Measurements from ENCODE around the gene MRPL10. TPM values are rescaled to one million over a fixed set of nuclear protein-coding genes. Genes with fewer than 3 reads are reported as not detected.

MRPL10 gene
- total and polyA plus RNA-seq, 8 donors = 7.8 to 85.2 (median 31.4) TPM

DNA sequence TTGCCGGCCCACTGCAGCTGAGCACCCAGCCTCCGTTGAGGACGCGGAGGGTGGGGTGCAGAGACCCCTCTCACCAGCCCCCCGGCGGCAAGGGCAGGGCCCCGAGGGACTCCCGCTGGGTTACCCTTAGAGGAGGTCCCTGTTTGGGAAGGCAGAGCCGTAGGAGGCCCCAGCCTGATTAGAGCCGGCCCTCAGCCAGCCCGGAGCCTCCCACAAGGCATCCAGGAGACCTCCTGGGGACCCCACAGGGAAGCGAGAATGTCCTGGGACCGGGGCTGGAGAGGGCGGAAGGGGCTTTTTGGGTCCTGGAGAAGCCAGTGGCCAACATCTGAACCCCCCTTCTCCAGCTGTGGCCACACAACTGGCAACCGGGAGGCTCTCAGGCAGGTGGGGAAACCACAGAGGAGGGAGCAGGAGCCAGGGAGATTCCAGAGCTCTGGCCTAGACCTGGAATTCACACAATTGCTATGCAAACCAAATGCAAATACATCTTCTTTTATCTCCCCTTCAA is 41.4 kb upstream of the MRPL10 start:
- Histone ChIP-seq H3K27ac (no peak overlapping the region), H3K9me3 (no peaks in the 10 kb centered on the region)
- 18 to 34% (median 28%) methylated on average over 5 to 15 of the region's 15 CpGs for WGBS, 5 donors

DNA sequence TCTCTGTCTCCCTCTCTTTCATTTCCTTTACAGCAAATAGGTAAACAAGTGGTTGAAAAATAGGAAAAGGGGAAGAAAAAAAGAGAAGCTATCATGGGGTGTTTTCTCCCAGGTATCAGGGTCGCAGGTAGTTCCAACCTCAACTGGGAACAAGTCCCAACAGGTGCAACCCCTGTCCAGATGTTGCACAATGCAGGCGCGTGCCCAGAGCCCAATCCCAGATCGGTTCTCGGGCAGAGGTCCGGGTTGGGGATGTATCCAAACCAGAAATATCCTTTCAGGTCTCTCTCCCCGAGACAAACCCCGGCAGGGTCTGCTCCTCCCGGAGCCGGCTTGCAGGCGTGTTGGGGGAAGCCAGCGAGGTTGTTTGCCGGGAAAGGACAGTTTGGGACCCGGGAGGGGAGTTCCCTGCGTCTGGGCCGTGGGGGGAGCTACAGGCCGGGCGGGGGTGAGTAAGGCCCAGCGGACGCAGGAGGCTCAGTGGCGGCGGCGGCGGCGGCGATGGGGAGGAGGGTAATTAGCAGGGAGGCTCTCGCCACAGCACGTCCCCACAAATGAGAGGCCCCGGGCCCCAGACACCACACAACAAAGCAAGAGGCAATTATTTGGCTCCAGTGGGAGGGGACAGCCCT is 40.8 kb upstream of the MRPL10 start:
- H3K4me3 ChIP-seq = no peak overlapping the region
- no peak overlapping the region for H3K27ac ChIP-seq
- peak in 1 of 2 donors; percentile 40 for DNase-seq
- TF ChIP-seq POLR2AphosphoS5 (IDR thresholded peaks at IDR 0.05) = no peak
- WGBS, 5 donors = 15 to 31% (median 21%) methylated on average over 29 of the region's 29 CpGs
- H3K4me1 ChIP-seq = peaks cover 0 to 9% (median 4%) of the 10 kb centered on the region in 4 donors
- no peaks in the 10 kb centered on the region for H3K9me3 ChIP-seq
- intact Hi-C loops (cut with DNase I; ENCODE audit: low total_unique reads) = no loop called here
- no peaks in the 10 kb centered on the region for H3K36me3 ChIP-seq
- H3K27me3 ChIP-seq = peaks cover 13 to 98% (median 40%) of the 10 kb centered on the region in 3 donors

More for the DNA sequence above, 41.4 kb upstream of the MRPL10 start:
- Histone ChIP-seq H3K4me3 (no peak overlapping the region), H3K36me3 (no peaks in the 10 kb centered on the region), H3K4me1 (peaks cover 0 to 9% (median 4%) of the 10 kb centered on the region in 4 donors), H3K27me3 (peaks cover 13 to 98% (median 46%) of the 10 kb centered on the region in 3 donors)
- intact Hi-C loops (cut with DNase I; ENCODE audit: low total_unique reads) = no loop called here
- DNase-seq = no peak
- no peak for TF ChIP-seq POLR2AphosphoS5 (IDR thresholded peaks at IDR 0.05)
- TF ChIP-seq POLR2A (IDR thresholded peaks at IDR 0.05) = no peak
- TF ChIP-seq EP300 (IDR thresholded peaks at IDR 0.05) = no peak
- TF ChIP-seq, protein P1, sequence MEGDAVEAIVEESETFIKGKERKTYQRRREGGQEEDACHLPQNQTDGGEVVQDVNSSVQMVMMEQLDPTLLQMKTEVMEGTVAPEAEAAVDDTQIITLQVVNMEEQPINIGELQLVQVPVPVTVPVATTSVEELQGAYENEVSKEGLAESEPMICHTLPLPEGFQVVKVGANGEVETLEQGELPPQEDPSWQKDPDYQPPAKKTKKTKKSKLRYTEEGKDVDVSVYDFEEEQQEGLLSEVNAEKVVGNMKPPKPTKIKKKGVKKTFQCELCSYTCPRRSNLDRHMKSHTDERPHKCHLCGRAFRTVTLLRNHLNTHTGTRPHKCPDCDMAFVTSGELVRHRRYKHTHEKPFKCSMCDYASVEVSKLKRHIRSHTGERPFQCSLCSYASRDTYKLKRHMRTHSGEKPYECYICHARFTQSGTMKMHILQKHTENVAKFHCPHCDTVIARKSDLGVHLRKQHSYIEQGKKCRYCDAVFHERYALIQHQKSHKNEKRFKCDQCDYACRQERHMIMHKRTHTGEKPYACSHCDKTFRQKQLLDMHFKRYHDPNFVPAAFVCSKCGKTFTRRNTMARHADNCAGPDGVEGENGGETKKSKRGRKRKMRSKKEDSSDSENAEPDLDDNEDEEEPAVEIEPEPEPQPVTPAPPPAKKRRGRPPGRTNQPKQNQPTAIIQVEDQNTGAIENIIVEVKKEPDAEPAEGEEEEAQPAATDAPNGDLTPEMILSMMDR (IDR thresholded peaks at IDR 0.05) = no peak

DNA sequence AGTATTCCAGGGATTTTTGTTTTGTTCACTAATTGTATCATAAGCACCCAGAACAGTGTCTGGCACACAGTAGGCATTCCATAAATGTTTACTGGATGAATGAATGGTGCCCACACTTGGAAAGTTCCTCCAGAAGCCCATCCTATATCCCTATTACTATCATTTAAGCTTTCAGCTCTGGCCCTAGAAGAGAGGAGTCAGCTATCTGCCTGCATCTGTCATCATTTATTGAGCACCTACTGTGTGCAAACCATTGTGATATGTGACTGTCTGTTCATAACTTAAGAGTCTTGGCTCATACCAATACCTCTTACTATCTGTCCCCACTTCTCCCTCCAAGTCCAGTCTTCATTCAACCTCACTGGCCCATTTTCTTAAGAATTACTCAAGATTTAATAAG is 39.7 kb upstream of the MRPL10 start:
- no peak overlapping the region for H3K27ac ChIP-seq
- no peaks in the 10 kb centered on the region for H3K9me3 ChIP-seq
- intact Hi-C loops (cut with DNase I; ENCODE audit: low total_unique reads) = no loop called here
- TF ChIP-seq EP300 (IDR thresholded peaks at IDR 0.05) (no peak), POLR2A (IDR thresholded peaks at IDR 0.05) (no peak), POLR2AphosphoS5 (IDR thresholded peaks at IDR 0.05) (no peak)
- TF ChIP-seq, protein P1 (IDR thresholded peaks at IDR 0.05) = no peak
- H3K4me3 ChIP-seq = no peak overlapping the region
- no peak for DNase-seq
- H3K4me1 ChIP-seq = peaks cover 0 to 9% (median 4%) of the 10 kb centered on the region in 4 donors
- H3K36me3 ChIP-seq = no peaks in the 10 kb centered on the region
- peaks cover 13 to 100% (median 44%) of the 10 kb centered on the region in 3 donors for H3K27me3 ChIP-seq

DNA sequence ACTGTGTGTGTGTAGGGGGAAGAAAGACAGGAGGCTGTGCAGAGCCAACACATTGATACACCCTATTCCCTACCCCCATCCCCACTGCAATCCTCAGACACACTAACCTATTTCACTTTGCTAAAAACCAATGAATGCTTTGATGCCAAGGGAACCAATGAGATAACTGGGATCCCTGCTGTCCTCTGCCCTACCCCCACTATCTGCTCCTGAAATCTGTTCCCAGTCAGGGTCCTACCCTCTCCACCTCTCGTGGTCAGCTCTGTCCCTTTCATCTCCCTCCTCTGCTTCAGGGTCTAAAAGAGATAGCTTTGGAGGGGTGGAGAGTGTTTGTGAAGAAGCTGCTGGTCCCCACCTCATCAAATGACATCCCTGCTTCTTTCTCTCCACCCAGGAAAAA is 38.7 kb upstream of the MRPL10 start:
- TF ChIP-seq POLR2A (IDR thresholded peaks at IDR 0.05) = no peak
- TF ChIP-seq, protein P1 (IDR thresholded peaks at IDR 0.05) = no peak
- no peak for TF ChIP-seq POLR2AphosphoS5 (IDR thresholded peaks at IDR 0.05)
- no peak for TF ChIP-seq EP300 (IDR thresholded peaks at IDR 0.05)
- no peaks in the 10 kb centered on the region for H3K36me3 ChIP-seq
- peaks cover 13 to 100% (median 42%) of the 10 kb centered on the region in 3 donors for H3K27me3 ChIP-seq
- H3K4me3 ChIP-seq = no peak overlapping the region
- WGBS, 5 donors = 11 to 22% (median 19%) methylated on average over 1 of the region's 1 CpG
- intact Hi-C loops (cut with DNase I; ENCODE audit: low total_unique reads) = no loop called here
- DNase-seq = no peak
- H3K27ac ChIP-seq = no peak overlapping the region
- no peaks in the 10 kb centered on the region for H3K9me3 ChIP-seq
- H3K4me1 ChIP-seq = peaks cover 0 to 9% (median 4%) of the 10 kb centered on the region in 4 donors

DNA sequence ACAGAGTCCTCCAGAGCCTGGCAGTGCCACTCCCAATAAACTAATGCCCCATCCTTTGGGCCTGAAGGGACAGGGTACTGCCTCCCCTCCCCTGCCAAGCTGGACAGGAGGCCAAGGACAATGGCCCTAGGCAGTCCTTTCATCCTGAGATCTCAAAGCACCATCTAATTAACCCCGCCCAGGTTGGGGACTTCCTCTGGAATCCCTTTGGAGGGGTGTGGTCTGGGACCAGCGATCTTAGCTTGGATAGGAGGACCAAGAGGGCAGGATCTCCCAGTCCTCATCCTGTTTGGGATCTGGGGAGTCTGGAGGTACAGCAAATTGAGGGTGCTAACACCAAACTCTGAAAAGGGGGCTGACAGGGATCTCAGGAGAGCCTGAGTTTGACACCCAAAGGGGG is 37.8 kb upstream of the MRPL10 start:
- H3K36me3 ChIP-seq = no peaks in the 10 kb centered on the region
- peaks cover 9 to 98% (median 39%) of the 10 kb centered on the region in 3 donors for H3K27me3 ChIP-seq
- intact Hi-C loops (cut with DNase I; ENCODE audit: low total_unique reads) = no loop called here
- TF ChIP-seq POLR2AphosphoS5 (IDR thresholded peaks at IDR 0.05) (no peak), POLR2A (IDR thresholded peaks at IDR 0.05) (no peak), EP300 (IDR thresholded peaks at IDR 0.05) (no peak)
- TF ChIP-seq, protein P1 (IDR thresholded peaks at IDR 0.05) = no peak
- no peak overlapping the region for H3K4me3 ChIP-seq
- H3K27ac ChIP-seq = no peak overlapping the region
- no peak for DNase-seq
- peaks cover 0 to 9% (median 4%) of the 10 kb centered on the region in 4 donors for H3K4me1 ChIP-seq
- 21 to 43% (median 31%) methylated on average over 2 of the region's 2 CpGs for WGBS, 5 donors
- no peaks in the 10 kb centered on the region for H3K9me3 ChIP-seq
